Choroid plexus epithelial cell (primary cell): Measurements from ENCODE around the gene LDHD.

Experiments
- DNase-seq: peaks from one replicate; pipeline ENCODE4 v3.0.0-alpha.2; 2010; ENCODE audit warnings: low read depth
- H3K4me3 ChIP-seq: 2 replicates; pipeline ENCODE4 v1.5.1; 2011; ENCODE audit warnings: low read depth, mild to moderate bottlenecking, control low read depth, low read length, moderate library complexity
- CTCF ChIP-seq: conservative IDR thresholded peaks from 2 replicates; pipeline ENCODE4 v1.5.1; 2011; ENCODE audit warnings: low read depth, mild to moderate bottlenecking, control low read depth, inconsistent platforms, low read length, moderate library complexity

The LDHD gene

GRCh38 chr16:75116081-75116910, at the start of gene LDHD:
Gene LDHD, minus strand, starts transcription at chr16:75116780. Its CDS starts 60 bp downstream, at chr16:75116720.
- TF ChIP-seq CTCF, result no peak
- peak within 1 kb of the TSS; percentile 60 for H3K4me3 ChIP-seq
- DNase-seq, result peak; percentile 66

GRCh38 chr16:75160386-75160785, 43.8 kb upstream of the LDHD start:
- DNase-seq, result no peak
- H3K4me3 ChIP-seq, result no peak overlapping the region
- TF ChIP-seq CTCF, result no peak

- DNase-seq, result no peak
- TF ChIP-seq CTCF, result no peak
- no peak overlapping the region for H3K4me3 ChIP-seq
Measured at GRCh38 chr16:75152635-75153034, 36.1 kb upstream of the LDHD start.

GRCh38 chr16:75151798-75152197, 35.2 kb upstream of the LDHD start:
- H3K4me3 ChIP-seq, result no peak overlapping the region
- DNase-seq, result no peak
- TF ChIP-seq CTCF, result no peak

- TF ChIP-seq CTCF, result no peak
- peak within 1 kb of the TSS; percentile 100 for H3K4me3 ChIP-seq
- DNase-seq, result peak; percentile 94
Measured at GRCh38 chr16:75148311-75149195, 32.0 kb upstream of the LDHD start, which contains the start of gene ZFP1. Gene ZFP1, plus strand, starts transcription at chr16:75148524. Its CDS starts 4,428 bp downstream, at chr16:75152952.

GRCh38 chr16:75147968-75148310, 31.4 kb upstream of the LDHD start:
- peak overlapping the region; percentile 100 for H3K4me3 ChIP-seq
- no peak for TF ChIP-seq CTCF

More at GRCh38 chr16:75147968-75148310, 31.4 kb upstream of the LDHD start:
- no peak for DNase-seq
